Measurements from ENCODE around the gene MXRA8.
"Not testable (repeated sequence)": the region's sequence is repeated elsewhere in the genome, so short reads cannot be mapped to it uniquely, and the experiment has no call there.

MXRA8 gene, protein sequence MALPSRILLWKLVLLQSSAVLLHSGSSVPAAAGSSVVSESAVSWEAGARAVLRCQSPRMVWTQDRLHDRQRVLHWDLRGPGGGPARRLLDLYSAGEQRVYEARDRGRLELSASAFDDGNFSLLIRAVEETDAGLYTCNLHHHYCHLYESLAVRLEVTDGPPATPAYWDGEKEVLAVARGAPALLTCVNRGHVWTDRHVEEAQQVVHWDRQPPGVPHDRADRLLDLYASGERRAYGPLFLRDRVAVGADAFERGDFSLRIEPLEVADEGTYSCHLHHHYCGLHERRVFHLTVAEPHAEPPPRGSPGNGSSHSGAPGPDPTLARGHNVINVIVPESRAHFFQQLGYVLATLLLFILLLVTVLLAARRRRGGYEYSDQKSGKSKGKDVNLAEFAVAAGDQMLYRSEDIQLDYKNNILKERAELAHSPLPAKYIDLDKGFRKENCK

DNA sequence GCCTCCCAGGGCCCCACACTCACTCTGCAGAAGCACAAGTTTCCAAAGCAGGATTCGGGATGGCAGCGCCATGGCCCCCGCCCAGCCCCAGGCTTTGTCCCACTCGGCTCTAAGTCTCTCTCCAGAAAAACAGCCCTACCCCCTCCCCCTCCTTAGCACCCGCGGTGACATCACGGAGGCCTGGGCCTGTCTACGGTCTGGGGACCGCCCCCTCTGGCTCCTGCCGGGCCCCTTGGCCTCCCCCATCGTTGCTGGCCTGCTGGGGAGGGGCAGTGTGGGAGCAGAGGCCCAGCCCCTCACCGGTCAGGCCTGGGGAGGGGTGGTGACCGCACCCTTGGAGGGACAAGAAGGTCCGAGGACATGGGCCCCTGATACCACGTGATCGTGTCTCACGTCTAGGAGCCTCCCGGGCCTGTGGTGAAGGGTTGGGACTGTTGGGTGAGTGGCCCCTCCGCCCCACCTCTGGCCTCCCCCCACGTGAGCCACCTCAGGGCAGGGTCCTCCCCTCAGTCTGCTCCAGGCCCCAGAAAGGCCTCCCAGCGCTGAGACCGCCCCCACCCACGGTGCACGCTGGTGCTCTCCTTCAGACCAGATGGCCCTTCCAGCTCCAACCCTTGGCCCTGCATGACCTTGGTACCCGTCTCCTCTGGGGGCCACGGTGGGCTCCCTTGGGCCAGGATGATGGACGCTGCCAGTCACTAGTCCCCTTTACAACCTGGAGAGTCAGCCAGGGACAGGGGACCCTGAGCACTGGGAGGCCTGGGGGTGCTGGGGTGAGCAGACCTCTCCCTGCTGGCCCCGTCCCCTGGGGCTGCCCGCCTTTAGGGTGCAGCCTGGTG is at the start of gene MXRA8:
Gene MXRA8 (minus strand): TSS at position 123 of the 839 bp plus-strand sequence. CDS start 51 bp downstream, at position 72.
- peak; percentile 91 for DNase-seq

DNA sequence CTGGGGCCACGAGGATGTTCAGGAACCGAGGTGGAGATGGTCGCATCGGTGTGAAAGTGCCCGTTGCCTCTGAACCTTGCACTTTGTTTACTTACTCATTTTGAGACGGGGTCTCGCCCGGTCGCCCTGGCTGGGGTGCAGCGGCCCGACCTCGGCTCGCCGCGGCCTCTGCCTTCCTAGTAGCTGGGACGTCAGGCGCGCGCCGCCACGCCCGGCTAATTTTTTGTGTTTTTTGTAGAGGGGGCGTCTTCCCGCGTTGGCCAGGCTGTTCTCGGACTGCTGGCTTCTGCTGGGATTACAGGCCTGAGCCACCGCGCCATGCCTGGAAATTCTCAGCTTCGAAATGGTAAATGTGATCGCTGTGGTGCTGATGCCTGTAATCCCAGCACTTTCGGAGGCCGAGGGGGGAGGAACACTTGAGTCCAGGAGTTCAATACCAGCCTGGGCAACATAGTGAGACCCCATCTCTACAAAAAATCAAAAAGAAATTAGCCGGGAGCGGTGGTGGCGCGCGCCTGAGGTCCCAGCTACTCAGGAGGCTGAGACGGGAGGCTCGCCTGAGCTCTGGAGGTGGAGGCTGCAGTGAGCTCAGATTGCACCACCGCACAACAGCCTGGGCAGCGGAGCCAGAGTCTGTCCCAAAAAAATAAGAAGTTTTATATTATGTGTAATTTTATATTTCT is 49.4 kb upstream of the MXRA8 start:
- DNase-seq: no peak

DNA sequence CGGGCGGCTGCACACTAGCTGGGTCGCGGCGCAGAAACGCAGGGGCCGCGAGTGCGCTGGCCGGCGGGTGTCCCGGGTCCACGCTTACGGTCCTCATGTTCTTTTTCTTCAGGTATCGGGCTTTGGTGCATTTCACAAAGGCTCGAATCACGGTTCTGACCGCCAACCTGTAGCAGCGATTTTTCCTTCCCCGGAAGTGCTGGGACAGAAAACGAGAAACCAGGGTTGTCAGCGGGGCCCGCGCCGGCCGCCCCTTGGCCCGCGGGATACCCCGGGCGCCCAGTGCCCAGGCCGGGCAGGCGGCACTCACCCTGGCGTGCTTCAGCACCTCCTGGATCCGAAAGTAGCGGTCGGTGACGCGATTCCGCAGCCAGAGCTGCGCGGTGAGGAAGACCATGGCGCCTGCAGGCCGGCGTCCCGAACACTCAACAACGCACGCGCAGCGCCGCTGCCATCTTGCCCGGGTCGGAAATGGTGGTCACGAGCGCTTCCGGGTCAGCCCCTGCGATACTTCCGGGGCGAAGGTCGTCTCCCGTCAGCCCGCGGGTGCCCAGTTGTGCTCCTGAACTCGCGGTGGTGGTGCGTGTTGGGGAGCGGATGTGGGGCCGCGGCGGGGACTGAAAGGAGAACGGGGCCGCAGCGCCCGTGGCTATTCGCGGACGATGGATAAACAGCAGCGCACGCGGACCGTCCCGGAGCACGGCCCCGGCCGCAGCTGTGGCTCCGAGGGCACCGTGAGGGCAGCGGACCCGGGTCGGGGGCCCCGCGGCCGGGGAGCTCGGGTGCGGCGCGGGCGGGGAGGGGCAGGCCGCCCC is 48.7 kb upstream of the MXRA8 start, which contains the start of gene MRPL20:
Gene MRPL20 (minus strand): TSS at position 473 of the 815 bp plus-strand sequence. CDS start 76 bp downstream, at position 397.
- DNase-seq: peak; percentile 97

DNA sequence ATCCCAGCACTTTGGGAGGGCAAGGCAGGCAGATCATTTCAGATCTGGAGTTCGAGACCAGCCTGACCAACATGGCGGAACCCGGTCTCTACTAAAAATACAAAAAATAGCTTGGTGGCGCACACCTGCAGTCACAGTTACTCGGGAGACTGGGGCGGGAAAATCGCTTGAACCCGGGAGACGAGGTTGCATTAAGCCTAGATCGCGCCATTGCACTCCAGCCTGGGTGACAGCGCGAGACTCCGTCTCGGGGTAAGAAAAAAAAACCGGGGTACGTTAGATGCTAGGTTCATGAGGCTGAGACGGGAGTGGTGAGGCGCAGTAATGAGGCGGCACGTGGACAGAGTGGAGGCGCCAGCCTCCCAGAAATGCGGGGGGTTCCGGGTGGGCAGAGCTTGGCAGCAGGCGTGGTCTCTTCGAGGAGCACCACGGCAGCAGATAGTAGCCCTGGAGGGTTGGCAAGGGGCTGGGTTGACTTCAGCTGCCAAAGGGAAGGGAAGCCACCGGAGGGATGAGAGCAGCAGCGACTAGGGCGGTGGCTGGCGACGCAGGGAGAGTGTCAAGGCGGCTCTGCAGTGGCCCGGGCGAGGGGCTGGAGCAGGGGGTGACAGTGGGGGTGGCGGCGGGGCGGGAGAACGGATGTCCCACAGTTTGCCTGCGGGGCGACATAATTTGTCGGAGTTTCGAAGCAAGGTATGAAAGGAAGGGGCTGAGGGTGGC is 47.9 kb upstream of the MXRA8 start:
- DNase-seq: no peak

DNA sequence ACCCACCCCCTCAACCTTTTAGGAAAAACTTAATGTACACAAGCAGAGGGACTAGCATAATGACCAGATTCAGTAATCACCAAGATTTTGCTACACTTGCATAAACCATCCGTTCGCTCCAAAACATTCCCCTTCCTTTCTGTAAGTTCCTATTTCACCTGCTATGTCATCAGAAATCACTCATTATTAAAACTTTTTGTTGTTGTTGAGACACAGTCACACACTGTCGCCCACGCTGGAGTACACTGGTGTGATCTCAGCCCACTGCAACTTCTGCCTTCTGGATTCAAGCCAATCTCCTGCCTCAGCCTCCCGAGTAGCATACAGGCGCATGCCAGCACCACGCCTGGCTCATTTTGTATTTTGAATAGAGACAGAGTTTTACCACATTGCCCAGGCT is 45.3 kb upstream of the MXRA8 start:
- no peak for DNase-seq

DNA sequence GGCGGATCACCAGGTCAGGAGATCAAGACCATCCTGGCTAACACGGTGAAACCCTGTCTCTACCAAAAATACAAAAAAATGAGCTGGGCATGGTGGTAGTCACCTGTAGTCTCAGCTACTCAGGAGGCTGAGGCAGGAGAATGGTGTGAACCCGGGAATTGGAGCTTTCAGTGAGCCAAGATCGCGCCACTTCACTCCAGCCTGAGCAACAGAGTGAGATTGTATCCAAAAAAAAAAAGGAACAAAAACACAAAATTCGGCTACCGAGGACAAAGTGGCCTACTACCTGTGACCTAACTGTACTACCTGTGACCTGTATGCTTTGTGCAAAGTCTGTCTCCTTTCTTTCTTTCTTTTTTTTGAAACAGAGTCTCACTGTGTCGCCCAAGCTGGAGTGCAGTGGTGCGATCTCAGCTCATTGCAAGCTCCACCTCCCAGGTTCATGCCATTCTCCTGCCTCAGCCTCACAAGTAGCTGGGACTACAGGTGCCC is 44.6 kb upstream of the MXRA8 start:
- not testable (repeated sequence) for DNase-seq

DNA sequence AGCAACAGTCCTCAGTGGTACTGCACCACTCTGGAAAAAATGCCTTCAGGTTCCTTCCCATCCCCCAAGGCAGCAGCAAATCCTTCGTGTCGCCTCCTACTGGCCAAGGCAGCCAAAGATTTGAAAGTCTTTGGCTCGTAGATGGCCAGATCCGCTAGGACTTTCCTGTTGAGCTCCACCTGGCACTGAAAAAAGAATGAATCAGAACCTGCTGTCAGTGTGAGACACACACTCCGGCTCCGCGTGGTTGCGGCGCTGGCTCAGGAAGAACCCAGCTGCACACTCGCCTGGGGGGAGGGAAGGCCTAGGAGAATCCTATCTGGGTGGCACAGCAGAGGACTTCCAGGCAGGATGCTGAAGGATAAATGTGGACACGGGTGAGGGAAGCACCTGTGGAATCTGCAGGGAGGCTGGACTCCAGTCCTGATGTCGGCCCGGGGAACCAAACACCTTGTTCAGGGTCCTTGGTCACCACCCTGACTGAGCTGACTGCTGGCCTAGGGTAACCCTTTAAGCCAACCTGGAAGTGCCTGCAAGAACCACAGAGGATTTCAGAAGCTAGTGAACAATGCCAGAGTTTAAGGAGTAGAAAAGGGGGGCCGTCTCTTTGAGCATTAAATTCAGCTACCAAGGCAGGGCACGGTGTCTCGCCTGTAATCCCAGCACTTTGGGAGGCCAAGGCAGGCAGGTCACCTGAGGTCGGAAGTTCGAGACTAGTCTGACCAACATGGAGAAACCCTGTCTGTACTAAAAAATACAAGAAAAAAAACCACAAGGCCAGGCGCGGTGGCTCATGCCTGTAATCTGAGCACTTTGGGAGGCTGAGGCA is 43.9 kb upstream of the MXRA8 start:
- DNase-seq: peak; percentile 31

DNA sequence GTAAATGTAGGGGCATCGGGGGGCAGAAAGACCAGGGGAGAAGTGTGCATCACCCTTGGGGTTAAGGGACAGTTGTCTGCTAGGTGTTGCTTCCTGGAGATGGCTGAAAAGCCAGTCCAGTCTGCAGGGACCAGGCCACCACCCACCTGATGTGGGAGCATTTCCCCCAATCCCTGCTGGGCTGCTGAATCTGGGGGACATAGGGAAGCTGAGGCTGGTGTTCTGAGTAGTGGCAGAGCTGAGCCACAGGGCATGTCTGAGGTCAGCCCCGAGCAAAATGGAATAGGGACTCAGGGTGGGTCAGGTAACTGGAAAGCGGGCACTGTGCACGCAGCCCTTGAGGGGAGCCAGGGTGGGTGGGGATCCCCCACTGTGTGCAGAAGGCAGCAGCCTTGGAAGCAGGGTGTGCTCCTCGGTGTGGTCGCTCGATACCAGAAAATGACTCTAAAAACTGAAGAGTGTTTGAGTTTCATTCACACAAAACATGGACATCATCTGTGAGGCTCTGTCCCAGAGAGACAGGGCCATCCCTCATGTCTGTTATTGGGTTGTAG is 43.2 kb upstream of the MXRA8 start:
- DNase-seq: no peak

DNA sequence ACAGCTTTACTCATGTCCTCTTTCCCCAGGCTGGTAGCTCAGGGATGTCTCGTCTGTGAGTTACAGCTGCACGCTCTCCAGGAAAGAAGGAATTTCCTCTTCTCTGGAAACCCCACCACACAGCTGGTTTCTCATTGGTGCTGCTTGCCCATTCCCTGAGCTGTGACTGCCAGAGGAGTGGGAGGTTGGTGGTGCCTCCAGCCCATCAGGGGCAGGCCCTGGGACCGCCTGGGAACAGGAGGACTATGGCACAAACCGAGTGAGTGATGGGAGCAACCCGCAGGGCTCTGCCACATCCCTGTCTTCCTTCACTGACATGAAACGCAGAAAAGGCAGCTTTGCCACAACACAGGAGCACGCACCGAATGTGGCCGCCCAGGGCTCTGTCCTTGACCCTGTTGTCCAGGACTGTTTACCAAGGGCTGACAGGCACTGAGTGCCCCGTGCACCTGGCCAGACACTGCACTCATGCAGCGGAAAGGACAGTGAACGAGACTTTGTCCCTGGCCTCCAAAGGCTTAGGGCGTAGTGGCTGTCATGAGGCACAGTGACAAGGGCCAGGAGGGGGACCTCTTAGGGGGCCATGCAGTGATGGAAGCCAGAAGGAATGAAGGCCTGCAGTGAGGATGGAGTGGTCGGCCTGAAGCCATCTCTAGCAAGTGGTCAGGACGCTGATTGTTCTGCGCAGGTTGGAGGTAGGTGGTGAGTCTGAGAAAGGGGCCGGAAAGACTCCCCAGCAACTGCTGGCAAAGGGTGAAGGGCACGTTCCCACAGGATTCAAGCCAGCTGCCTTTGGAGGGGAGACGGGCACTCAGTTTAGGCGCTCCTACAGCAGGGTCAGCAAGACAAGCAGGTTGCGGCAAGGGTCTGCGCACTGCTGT is 42.5 kb upstream of the MXRA8 start:
- no peak for DNase-seq

DNA sequence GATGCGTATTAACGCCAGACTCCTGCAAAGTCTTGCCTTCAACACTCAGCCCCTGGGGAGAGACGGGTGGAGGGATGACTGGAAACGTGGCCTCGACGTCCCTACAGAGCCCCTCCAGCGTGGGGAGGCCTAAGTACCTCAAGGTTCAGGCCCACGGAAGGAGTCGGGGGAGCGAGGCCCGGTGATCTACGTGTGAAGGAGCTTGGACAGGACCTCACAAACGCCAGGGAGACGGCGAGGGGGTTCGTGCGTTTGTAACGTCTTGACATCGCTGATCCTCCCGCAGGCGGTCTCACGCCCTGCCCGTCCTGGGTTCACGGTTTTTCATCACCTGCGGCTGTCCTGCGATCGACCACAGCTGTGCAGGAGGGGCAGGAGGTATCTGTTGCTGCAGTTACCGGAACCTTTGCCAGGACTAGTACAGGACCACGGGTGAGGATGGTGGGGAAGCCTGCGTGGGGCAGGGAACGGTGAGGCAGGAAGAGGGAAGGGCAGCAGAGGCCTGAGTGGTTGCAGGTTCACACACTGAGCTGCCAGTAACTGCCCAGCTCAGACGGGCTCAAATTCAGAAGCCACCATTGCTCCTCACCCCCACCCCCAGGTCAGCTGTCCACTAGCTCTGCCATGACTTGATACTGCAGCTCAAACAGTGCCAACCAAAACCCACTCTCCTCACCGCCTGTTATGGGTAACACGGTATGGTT is 41.7 kb upstream of the MXRA8 start:
- DNase-seq: no peak

DNA sequence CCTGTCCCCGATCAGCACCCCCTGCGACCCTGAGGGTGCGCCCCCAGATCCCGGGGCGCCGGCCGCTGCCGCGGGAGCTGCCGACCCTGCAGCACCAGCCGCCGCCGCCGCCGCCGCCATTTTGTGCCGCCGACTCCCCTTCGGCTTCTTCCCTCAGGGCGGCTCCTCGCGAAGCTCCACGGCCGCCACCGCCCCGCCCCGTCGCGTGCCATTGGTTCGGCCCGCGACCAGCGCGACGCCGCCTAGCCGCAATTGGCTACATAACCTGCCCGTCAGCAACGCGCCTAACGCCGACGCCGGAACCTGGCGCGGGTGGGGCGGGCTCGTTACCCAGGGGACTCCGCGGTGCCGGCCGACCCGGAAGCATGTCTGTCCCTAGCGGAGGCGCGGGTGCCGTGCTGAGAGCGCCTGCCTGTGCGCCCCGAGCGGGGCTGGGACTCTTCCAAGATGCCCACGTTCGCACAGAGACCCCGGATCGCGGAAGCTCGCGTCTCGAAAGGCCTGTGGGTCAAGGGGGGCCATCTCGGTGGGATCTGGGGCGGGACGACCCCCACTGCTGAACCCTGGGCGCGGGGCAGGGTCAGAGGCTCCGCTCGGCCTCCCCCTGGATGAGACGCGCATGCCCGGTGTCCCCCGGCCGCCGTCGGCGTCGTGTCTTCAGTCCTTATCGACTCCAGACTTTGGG is 41.0 kb upstream of the MXRA8 start, which contains the start of gene CCNL2:
Gene CCNL2 (minus strand): TSS at position 149 of the 685 bp plus-strand sequence. CDS start 29 bp downstream, at position 120.
- DNase-seq: peak; percentile 99

DNA sequence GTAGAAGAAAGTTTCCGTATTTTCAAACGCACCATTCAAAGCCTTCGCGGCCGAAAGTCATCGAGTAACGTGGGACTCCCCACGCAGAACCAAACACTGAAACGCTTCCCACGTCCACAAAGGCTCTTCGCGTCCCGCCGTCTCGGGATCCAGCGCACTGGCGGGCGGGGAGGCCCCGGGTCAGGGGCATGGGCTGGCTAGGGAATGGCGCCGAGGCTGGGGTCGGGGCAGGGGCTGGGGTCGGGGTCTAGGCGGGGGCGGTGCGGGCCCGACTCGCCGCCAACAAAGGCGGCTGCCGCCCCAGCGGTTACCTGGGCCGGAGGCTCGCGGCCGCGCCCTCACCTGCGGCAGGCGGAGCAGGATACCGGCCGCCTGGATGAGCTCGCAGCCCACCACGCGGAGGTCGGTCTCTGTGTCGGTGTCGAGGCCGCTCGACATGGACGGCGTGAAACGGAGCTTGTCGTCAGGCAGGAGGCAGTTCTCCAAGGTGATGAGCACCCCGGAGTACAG is 40.4 kb upstream of the MXRA8 start:
- DNase-seq: no peak

DNA sequence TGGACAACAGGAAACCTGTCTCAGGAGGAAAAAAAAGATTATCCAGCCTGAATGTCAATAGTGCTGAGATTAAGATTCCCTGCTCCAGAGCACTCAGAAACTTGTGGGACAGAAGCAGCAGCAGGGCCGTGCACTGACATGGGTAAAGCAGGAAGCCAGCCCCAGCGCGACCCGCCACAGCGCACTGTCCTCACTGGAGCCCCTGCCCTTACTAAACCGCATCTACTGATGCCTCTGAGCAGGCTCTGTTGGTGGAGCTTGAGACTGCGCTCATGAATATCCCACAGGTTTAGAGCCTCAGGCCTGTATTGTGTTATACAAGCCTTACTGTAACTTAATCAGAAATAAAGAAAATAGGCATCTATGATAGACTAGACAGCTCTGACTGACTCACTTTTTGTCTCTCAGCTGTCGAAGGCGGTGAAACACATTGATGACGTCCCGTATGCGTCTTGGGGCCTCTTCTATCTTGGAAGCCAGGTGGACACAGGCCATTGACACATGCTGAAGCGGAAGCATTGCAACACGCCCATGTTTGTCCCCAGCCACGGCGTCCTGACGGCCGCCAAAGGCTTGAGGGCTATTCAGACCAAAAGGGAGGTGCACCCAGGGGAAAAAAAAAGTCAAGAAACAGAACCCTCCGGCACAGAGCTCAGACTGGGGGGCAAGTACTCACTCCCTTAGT is 39.6 kb upstream of the MXRA8 start:
- DNase-seq: no peak

DNA sequence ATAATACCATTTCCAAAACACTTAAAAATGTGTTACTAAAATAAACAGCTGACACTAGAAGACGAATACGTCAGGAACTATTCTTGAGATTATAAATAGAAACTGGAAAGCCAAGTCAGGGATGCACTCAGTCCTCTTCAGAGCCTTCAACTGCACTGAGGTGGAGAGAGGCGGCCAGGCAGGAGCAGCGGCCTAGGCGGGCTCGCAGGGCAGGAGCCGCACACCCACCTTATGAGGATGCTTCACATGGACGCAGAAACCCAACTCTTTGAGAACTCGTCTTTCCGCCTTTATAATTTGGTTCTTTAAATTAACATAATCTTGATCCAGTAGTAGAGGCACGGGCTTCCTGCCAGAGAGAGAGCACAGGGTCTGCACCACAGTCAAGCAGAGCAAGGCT is 36.8 kb upstream of the MXRA8 start:
- DNase-seq: no peak

DNA sequence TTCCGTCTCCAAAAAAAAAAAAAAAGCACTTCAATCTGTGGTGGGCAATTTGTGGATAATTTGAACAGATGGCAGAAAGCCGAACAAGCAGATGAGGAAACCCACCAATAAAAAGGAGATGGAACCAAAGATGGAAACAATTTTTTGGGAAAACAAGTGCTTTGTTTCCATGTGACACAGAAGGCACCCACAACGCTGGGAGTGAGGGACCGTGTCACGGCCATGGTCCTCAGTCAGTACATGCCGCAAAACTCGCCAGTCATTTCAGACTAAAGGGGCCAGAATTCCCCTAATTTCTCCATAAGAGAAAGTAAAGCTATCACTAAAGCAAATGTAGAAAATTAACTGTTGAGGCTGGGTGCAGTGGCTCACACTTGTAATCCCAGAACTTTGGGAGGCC is 35.8 kb upstream of the MXRA8 start:
- no peak for DNase-seq

DNA sequence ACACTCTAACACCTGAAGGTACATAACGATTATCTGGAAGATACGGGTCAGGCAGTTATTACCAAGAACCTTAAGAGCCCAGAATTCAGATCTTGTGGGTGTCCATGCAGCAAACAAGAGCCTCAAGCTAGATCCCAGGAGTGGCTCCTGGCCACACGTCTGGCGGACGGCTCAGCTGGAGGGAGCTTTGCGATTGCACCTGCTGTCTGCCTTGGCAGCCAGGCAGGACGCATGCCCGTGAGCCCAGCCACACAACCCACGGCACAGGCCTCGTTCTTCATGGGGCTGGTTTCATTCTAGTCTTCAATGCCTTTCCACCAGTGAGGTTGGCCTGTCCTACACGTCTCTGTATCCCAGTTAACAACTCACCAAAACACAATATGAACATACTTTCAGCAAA is 35.1 kb upstream of the MXRA8 start:
- no peak for DNase-seq

DNA sequence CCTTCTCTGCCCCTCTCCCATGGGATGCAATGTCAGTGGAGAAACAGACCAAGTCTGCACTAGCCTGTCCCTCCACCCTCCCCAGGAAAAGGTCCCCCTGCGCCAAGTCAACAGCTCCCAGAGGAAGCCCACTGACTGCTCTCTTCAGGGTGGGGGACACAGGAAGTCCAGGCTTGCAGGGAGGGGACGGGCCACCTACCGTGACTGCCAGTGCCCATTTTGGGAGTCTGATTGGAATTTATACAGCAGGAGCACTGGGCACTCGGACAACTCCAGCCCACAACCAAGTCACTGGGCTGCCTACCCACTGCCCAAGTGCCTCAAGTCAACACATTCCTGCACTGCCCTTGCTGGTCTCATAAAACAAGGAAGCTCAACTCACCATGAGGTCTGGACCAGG is 34.7 kb upstream of the MXRA8 start:
- no peak for DNase-seq

Measured in eye (tissue), 1 donor.